Islet of Langerhans (tissue), 1 donor: ENCODE results near the gene RAB36.

Experiments
- FAIRE-seq: peaks from one replicate; lab custom pipeline; 2011; peaks lifted over from hg19 to GRCh38; lab: Jason Lieb, UNC

The RAB36 gene

GRCh38 chr22:23206915-23207314, 61.6 kb downstream of the RAB36 start:
- no peak for FAIRE-seq

- FAIRE-seq = peak; percentile 83
These were observed 62.6 kb downstream of the RAB36 start for GRCh38 chr22:23207729-23208393.

- no peak for FAIRE-seq
These were observed 65.3 kb downstream of the RAB36 start for GRCh38 chr22:23210428-23211170.

- FAIRE-seq = no peak
These were observed 66.3 kb downstream of the RAB36 start for GRCh38 chr22:23211622-23212021.

GRCh38 chr22:23212061-23213021, 67.1 kb downstream of the RAB36 start:
- no peak for FAIRE-seq

GRCh38 chr22:23213022-23213555, 67.8 kb downstream of the RAB36 start:
- no peak for FAIRE-seq

GRCh38 chr22:23213581-23214334, 68.5 kb downstream of the RAB36 start:
- no peak for FAIRE-seq
